ENCODE results near the gene CAMKK2. TPM values are rescaled to one million over a fixed set of nuclear protein-coding genes. Genes with fewer than 3 reads are reported as not detected.
"Not testable (repeated sequence)": the region's sequence is repeated elsewhere in the genome, so short reads cannot be mapped to it uniquely, and the experiment has no call there.

The CAMKK2 gene
- total RNA-seq, 2 experiments from 2014 or later, result 21.1 to 27.6 TPM

DNA sequence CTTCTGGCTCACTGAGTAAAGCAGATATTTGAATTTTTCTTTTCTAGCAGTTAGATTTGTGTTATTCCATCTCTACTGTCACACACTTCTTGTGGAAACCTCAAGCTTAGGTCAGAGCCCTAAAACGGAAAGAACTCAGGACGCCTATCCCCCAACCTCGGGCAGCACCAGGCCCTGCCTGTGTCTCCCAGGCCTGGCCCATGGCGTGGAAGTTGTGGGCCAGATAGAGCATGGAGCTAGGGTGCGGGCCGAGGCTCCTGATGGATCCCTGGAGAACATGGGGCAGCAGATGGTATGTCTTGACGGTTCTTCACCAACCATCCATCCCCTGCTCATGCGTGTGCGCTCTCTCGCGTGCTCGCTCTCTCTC, 66.0 kb downstream of the CAMKK2 start:
- Histone ChIP-seq H3K4me2 (ENCODE audit: low read length) (no peak overlapping the region), H2AFZ (ENCODE audit: low read length) (no peak overlapping the region), H3K9me2 (ENCODE audit: insufficient read depth, low read length) (no peaks in the 10 kb centered on the region), H3K79me2 (ENCODE audit: insufficient read depth, low read depth, low read length) (no peaks in the 10 kb centered on the region), H3K4me1 (ENCODE audit: insufficient read depth, low read length, poor library complexity, severe bottlenecking) (peaks cover 12% of the 10 kb centered on the region), H3K36me3 (ENCODE audit: insufficient read depth, low read length) (0 out of 2 replicates have a peak, but pooled peaks cover 10% of the 10 kb centered on the region), H3K27ac (ENCODE audit: low read depth, low read length, poor library complexity, severe bottlenecking) (no peak overlapping the region), H3K9me3 (ENCODE audit: low read length) (no peaks in the 10 kb centered on the region), H4K20me1 (ENCODE audit: insufficient read depth, low read length) (no peaks in the 10 kb centered on the region), H3K4me3 (ENCODE audit: low read depth, low read length, poor library complexity, severe bottlenecking) (no peak overlapping the region)
- BruUV-seq (replicated peaks), result no TSS peak
- ChIA-PET CTCF (ENCODE audit: unreplicated experiment) (interaction anchor here (0.6 kb wide), 1 partner anchor 585 kb away, joined by 9 read pairs; no protein-coding TSS in a partner anchor), POLR2A (no interaction called here)
- DNase-seq (ENCODE audit: low spot score), result no peak
- TF ChIP-seq, protein P1, sequence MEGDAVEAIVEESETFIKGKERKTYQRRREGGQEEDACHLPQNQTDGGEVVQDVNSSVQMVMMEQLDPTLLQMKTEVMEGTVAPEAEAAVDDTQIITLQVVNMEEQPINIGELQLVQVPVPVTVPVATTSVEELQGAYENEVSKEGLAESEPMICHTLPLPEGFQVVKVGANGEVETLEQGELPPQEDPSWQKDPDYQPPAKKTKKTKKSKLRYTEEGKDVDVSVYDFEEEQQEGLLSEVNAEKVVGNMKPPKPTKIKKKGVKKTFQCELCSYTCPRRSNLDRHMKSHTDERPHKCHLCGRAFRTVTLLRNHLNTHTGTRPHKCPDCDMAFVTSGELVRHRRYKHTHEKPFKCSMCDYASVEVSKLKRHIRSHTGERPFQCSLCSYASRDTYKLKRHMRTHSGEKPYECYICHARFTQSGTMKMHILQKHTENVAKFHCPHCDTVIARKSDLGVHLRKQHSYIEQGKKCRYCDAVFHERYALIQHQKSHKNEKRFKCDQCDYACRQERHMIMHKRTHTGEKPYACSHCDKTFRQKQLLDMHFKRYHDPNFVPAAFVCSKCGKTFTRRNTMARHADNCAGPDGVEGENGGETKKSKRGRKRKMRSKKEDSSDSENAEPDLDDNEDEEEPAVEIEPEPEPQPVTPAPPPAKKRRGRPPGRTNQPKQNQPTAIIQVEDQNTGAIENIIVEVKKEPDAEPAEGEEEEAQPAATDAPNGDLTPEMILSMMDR (conservative IDR thresholded peaks at IDR 0.05; ENCODE audit: low read length), result no peak; the same call in 1 of the 2 replicates
- TF ChIP-seq EZH2phosphoT487 (IDR thresholded peaks at IDR 0.05; ENCODE audit: borderline replicate concordance, low read depth, low read length), result no peak
- intact Hi-C loops (cut with micrococcal nuclease; ENCODE audit: unreplicated experiment), result loop anchor here (5.0 kb wide), 1 partner anchor 168 kb away; no protein-coding TSS in a partner anchor

DNA sequence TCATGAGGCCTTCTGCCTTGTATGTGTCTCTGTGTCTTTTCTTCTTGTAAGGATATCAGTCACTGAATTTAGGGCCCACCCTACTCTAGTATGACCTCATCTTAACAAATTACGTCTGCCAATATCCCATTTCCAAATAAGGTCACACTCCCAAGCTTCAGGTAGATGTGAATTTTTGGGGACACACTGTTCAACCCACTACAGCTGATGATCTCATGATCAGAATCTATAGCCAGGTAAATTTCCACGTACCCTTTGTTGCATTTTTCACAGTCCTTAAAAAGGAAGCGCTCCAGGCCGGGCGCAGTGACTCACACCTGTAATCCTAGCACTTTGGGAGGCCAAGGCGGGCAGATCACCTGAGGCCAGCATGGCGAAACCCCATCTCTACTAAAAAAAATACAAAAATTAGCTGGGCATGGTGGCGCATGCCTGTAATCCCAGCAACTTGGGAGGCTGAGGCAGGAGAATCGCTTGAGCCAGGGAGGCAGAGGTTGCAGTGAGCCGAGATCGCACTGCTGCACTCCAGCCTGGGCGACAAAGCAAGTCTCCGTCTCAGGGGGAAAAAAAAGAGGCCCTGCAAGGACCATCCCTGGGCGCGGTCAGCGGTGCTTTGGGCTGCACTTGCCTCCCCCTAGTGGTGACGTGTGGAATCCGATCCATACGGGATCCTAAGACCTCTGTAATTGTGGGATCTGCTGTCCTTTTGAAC, 66.5 kb downstream of the CAMKK2 start:
- H3K4me2 ChIP-seq (ENCODE audit: low read length); H3K36me3 ChIP-seq (ENCODE audit: insufficient read depth, low read length); H4K20me1 ChIP-seq (ENCODE audit: insufficient read depth, low read length); H3K9me3 ChIP-seq (ENCODE audit: low read length); H2AFZ ChIP-seq (ENCODE audit: low read length); CTCF ChIA-PET (ENCODE audit: unreplicated experiment); POLR2A ChIA-PET; H3K9me2 ChIP-seq (ENCODE audit: insufficient read depth, low read length); BruUV-seq (replicated peaks); H3K27ac ChIP-seq (ENCODE audit: low read depth, low read length, poor library complexity, severe bottlenecking); H3K79me2 ChIP-seq (ENCODE audit: insufficient read depth, low read depth, low read length); H3K4me3 ChIP-seq (ENCODE audit: low read depth, low read length, poor library complexity, severe bottlenecking): not testable (repeated sequence)
- peaks cover 12% of the 10 kb centered on the region for H3K4me1 ChIP-seq (ENCODE audit: insufficient read depth, low read length, poor library complexity, severe bottlenecking)
- TF ChIP-seq, protein P1 (conservative IDR thresholded peaks at IDR 0.05; ENCODE audit: low read length), result peak; percentile 83
- peak; percentile 68 for DNase-seq (ENCODE audit: low spot score)
- intact Hi-C loops (cut with micrococcal nuclease; ENCODE audit: unreplicated experiment), result loop anchor here (5.0 kb wide), 1 partner anchor 168 kb away; no protein-coding TSS in a partner anchor

DNA sequence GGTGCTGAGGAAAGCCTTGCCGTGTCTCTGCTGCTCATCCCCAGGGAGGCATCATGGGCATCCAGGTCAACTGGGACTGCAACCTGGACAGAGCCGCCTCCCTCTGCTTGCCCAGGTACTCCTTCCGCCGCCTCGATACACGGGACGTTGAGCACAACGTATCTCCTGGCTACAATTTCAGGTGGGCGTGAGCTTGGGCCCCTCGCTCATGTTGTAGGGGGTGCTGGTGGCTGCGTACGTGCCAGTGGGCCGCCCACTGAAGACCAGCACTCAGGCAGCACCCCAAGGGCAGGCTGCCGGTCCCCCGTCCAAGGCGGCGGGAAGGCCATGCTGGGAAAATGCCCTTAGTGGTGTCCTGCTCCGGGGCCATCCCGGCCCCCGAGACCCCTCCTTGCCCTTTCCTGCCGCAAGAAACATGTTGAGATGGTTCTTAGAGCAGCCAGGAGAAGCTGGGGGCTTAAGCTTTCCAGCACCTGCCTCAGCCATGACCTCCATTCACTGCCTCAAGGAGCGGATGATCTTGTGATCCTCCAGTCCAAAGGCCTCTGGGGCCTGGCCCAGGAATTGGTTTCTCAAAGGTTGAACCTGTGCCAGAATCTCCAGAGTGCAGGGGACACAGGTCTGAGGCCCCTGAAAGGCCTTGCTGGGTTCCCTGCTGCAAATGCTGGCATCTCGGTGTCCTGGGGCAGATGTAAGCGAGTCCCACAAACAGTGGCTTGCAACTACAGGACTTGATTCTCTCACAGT, 67.4 kb downstream of the CAMKK2 start:
- Histone ChIP-seq H3K36me3 (ENCODE audit: insufficient read depth, low read length) (0 out of 2 replicates have a peak, but pooled peaks cover 7% of the 10 kb centered on the region), H3K4me2 (ENCODE audit: low read length) (no peak overlapping the region), H3K9me2 (ENCODE audit: insufficient read depth, low read length) (no peaks in the 10 kb centered on the region), H2AFZ (ENCODE audit: low read length) (no peak overlapping the region), H3K9me3 (ENCODE audit: low read length) (no peaks in the 10 kb centered on the region), H3K4me3 (ENCODE audit: low read depth, low read length, poor library complexity, severe bottlenecking) (no peak overlapping the region), H3K4me1 (ENCODE audit: insufficient read depth, low read length, poor library complexity, severe bottlenecking) (peaks cover 12% of the 10 kb centered on the region), H3K79me2 (ENCODE audit: insufficient read depth, low read depth, low read length) (no peaks in the 10 kb centered on the region), H4K20me1 (ENCODE audit: insufficient read depth, low read length) (no peaks in the 10 kb centered on the region), H3K27ac (ENCODE audit: low read depth, low read length, poor library complexity, severe bottlenecking) (no peak overlapping the region)
- BruUV-seq (replicated peaks), result no TSS peak
- ChIA-PET CTCF (ENCODE audit: unreplicated experiment) (no interaction called here), POLR2A (no interaction called here)
- no peak for TF ChIP-seq EZH2phosphoT487 (IDR thresholded peaks at IDR 0.05; ENCODE audit: borderline replicate concordance, low read depth, low read length)
- TF ChIP-seq, protein P1 (conservative IDR thresholded peaks at IDR 0.05; ENCODE audit: low read length), result no peak
- intact Hi-C loops (cut with micrococcal nuclease; ENCODE audit: unreplicated experiment), result no loop called here
- no peak for DNase-seq (ENCODE audit: low spot score)
